Right cardiac atrium (tissue), 5 donors: ENCODE data around the gene MTA3. TPM values are rescaled to one million over a fixed set of nuclear protein-coding genes. Genes with fewer than 3 reads are reported as not detected.

ENCODE experiments used
- ATAC-seq, 2 donors: fragments of 200-7000 bp; cut with Tn5 transposase; one replicate each; pipeline versions ENCODE4 v1.8.0 to v1.9.1; 2020; ENCODE audit warnings: moderate library complexity in 2 of 2, mild to moderate bottlenecking in 1 of 2
- DNase-seq, 3 donors: peaks; one replicate each; pipeline ENCODE4 v3.0.0-alpha.2; 2020
- H3K27ac ChIP-seq: one replicate; pipeline ENCODE4 v1.5.1; 2013; ENCODE audit warnings: mild to moderate bottlenecking, low read length, control low read depth, moderate library complexity
- H3K27me3 ChIP-seq: one replicate; pipeline ENCODE4 v1.6.1; 2013; ENCODE audit not compliant: control insufficient read depth, insufficient read depth
- H3K4me1 ChIP-seq: one replicate; pipeline ENCODE4 v1.6.1; 2013; ENCODE audit warnings: low read length; ENCODE audit not compliant: control insufficient read depth, insufficient read depth
- H3K4me3 ChIP-seq: one replicate; pipeline ENCODE4 v1.5.1; 2013; ENCODE audit warnings: low read length, control low read depth
- H3K9me3 ChIP-seq: one replicate; pipeline ENCODE4 v1.6.1; 2013; ENCODE audit warnings: low read length; ENCODE audit not compliant: control insufficient read depth
- WGBS: extraction: QIAGEN DNeasy Blood & Tissue Kit; methylation state at CpG from one replicate; pipeline ENCODE4 v1.1.7; 2013; 5-methylcytosine and 5-hydroxymethylcytosine counted together
- intact Hi-C, 4 donors: fragments of 100-400 bp; cut with DNase I; formaldehyde crosslinking; loops; one replicate each; pipeline versions ENCODE4 v1.11.0 to v1.14.0; 2022 to 2023
- polyA plus RNA-seq: library from polyadenylated mRNA; stranded (reverse); fragments of 200-250 nt; gene quantifications from one replicate; pipeline ENCODE4 v1.2.3, GENCODE V29; 2013
- total RNA-seq, 4 donors: library from RNA; stranded (reverse); fragmentation: NEBNext Ultra II Directional; extraction: Animal tissue kit (Norgen Biotek cat#: 25700); gene quantifications; one replicate each; pipeline ENCODE4 v1.2.1, GENCODE V29; 2021
- donor health status: healthy with polysubstance abuse.
- donor health status: DM: no; HTN: yes; CAD: no.
- donor health status: DM: no; HTN: no; CAD: no.
- donor health status: DM: no; HTN: yes; CAD: no; lungs with severe emphysema.
- donor health status: DM: yes; HTN: yes; CAD: no.

MTA3 gene
- total and polyA plus RNA-seq, 5 donors: 24.6 to 31.0 (median 27.6) TPM

DNA sequence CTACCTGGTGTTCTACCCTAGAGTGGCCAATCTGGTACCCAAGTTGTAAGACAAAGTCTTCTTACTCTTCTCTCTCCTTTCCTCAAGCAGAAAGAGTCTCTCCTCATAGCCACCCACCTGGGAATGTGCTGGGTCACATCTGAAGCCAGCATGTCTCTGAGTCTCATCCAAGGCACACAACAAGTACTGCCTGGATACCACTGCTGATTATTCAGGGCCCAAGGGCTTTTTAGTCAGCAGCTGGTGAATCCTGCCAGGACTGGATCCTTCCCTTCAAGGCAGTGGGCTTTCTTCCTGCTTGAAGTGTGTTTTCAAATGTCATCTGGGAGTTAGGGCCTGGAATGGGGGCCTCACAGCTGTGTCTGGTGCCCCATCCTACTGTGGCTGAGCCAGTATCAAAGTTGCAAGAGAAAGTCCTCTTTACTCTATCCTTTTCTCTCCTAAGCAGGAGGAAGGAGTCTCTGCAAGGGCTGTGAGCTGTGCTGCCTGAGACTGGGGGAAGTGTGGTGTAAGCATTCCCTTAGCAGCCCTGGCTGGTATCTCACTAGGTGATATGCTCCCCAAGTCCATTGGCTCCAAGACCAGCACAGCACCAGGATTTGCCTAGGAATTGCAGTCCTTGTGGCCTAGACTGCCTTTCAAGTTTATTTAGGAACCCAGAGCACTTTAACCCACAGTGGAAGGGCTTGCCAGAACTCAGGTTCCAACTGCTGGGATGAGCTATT is 168.3 kb downstream of the MTA3 start:
- DNase-seq (no peak), ATAC-seq (no peak)
- H3K4me1 ChIP-seq: no peaks in the 10 kb centered on the region
- H3K9me3 ChIP-seq: no peaks in the 10 kb centered on the region
- no peaks in the 10 kb centered on the region for H3K27me3 ChIP-seq
- H3K4me3 ChIP-seq: no peak overlapping the region
- no peak overlapping the region for H3K27ac ChIP-seq
- intact Hi-C loops: no loop called here

DNA sequence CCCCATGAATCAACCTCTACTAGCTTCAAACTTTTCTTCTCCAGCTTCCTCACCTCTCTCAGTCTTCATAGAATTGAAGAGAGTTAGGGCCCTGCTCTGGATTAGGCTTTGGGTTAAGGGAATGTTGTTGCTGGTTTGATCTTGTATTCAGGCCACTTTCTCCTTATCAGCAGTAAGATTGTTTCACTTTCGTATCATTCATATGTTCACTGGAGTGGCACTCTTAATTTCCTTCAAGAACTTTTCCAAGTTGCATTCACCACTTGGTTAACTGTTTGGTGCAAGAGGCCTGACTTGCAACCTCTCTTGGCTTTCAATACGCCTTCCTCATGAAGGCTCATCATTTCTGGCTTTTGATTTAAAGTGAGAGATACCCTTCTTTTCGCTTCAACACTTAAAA is 172.7 kb downstream of the MTA3 start:
- intact Hi-C loops: no loop called here
- Histone ChIP-seq H3K4me3 (no peak overlapping the region), H3K27me3 (no peaks in the 10 kb centered on the region), H3K27ac (no peak overlapping the region), H3K4me1 (no peaks in the 10 kb centered on the region), H3K9me3 (no peaks in the 10 kb centered on the region)
- DNase-seq (no peak), ATAC-seq (no peak)
- WGBS: 79% methylated on average over 3 of the region's 3 CpGs

- Histone ChIP-seq H3K4me1 (no peaks in the 10 kb centered on the region), H3K27ac (no peak overlapping the region), H3K27me3 (no peaks in the 10 kb centered on the region), H3K4me3 (no peak overlapping the region), H3K9me3 (no peaks in the 10 kb centered on the region)
- no peak for DNase-seq
- no peak for ATAC-seq
- WGBS: 75% methylated on average over 2 of the region's 2 CpGs
- intact Hi-C loops: no loop called here
Measured at GRCh38 chr2:42742740-42743658, 174.6 kb downstream of the MTA3 start.

- H3K4me1 ChIP-seq: no peaks in the 10 kb centered on the region
- no peak overlapping the region for H3K27ac ChIP-seq
- H3K9me3 ChIP-seq: no peaks in the 10 kb centered on the region
- ATAC-seq: no peak
- H3K27me3 ChIP-seq: no peaks in the 10 kb centered on the region
- no peak overlapping the region for H3K4me3 ChIP-seq
- no peak for DNase-seq
- intact Hi-C loops: no loop called here
- WGBS: 89% methylated on average over 1 of the region's 1 CpG
Measured at GRCh38 chr2:42743659-42743990, 175.2 kb downstream of the MTA3 start.

DNA sequence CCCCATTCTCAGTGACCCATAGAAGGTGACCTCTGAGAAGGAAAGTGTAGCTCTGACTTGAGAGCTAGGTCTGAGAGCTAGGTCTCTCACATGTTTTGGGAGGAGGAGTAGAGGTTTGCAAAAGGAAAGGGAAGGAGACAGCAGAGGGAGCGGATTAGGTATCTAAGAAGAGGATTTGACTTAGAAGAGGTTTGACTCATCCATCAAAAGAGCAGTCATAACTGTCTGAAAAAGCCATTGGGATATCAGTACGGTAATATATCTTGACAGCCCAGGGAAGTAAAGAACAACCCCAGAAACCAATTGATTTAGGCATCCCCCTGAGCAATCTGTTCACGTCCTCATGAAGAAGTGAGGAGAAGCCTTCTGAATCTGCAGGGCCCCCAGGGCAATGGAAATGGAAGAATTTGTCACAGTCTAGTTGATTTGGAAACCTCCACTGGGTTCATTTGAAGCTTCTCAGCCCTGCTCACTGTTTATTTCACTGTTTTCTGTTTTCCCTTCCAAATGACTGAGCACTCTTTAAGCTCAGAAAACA is 176.2 kb downstream of the MTA3 start:
- intact Hi-C loops: no loop called here
- Histone ChIP-seq H3K4me1 (no peaks in the 10 kb centered on the region), H3K4me3 (no peak overlapping the region), H3K9me3 (no peaks in the 10 kb centered on the region), H3K27me3 (no peaks in the 10 kb centered on the region), H3K27ac (no peak overlapping the region)
- 97% methylated on average over 3 of the region's 3 CpGs for WGBS
- no peak for ATAC-seq
- DNase-seq: no peak

GRCh38 chr2:42747422-42747821 is 179.0 kb downstream of the MTA3 start:
- H3K27ac ChIP-seq: no peak overlapping the region
- no peaks in the 10 kb centered on the region for H3K27me3 ChIP-seq
- no peak overlapping the region for H3K4me3 ChIP-seq
- DNase-seq (no peak), ATAC-seq (no peak)
- H3K4me1 ChIP-seq: no peaks in the 10 kb centered on the region
- WGBS: 98% methylated on average over 3 of the region's 3 CpGs
- H3K9me3 ChIP-seq: no peaks in the 10 kb centered on the region
- intact Hi-C loops: no loop called here

DNA sequence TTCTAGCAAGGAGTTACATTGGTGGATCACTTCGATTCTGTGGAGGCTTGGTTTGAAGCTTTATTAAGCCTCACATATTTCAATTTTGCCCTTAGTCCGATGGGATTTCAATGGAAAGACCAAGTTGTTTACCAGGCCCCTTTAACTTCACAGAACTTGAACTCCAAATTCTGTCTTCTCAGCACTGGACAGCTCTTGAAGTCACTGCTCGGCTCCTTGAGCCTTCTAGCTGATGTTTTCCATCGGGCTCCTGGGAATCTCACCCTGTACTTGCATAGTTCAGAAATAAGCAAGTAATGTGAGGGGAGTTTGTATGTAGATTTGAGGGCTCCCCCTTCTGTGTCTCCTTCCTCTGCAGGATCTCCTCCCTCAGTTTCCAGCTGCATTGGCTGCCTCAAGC is 180.4 kb downstream of the MTA3 start:
- Histone ChIP-seq H3K27me3 (no peaks in the 10 kb centered on the region), H3K27ac (no peak overlapping the region), H3K4me1 (no peaks in the 10 kb centered on the region), H3K9me3 (no peaks in the 10 kb centered on the region), H3K4me3 (no peak overlapping the region)
- WGBS: 89% methylated on average over 4 of the region's 4 CpGs
- intact Hi-C loops: no loop called here
- no peak for DNase-seq
- no peak for ATAC-seq

DNA sequence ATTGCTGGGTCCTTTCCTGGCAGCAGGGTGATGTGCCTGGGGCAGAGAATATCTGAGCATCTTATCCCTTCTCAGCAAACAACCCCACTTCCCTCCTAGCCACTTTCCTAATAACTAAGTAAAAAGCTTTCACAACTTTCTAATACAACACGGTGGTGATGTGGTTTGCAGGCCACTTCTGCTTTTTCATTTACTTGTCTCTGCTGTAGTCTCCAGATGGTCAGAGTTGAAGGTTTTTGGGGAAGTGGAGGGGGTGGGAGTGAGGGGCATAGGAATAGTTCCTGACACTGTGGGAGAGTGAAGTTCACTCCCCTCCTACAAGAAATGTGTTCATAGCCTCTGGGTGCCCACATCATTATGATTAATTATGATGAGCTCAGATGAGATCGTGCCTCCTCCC is 183.9 kb downstream of the MTA3 start:
- DNase-seq (no peak), ATAC-seq (peak; percentile 25 to 34)
- intact Hi-C loops: no loop called here
- no peaks in the 10 kb centered on the region for H3K27me3 ChIP-seq
- 76% methylated on average over 2 of the region's 2 CpGs for WGBS
- no peaks in the 10 kb centered on the region for H3K9me3 ChIP-seq
- H3K27ac ChIP-seq: no peak overlapping the region
- peaks cover 8% of the 10 kb centered on the region for H3K4me1 ChIP-seq
- no peak overlapping the region for H3K4me3 ChIP-seq

DNA sequence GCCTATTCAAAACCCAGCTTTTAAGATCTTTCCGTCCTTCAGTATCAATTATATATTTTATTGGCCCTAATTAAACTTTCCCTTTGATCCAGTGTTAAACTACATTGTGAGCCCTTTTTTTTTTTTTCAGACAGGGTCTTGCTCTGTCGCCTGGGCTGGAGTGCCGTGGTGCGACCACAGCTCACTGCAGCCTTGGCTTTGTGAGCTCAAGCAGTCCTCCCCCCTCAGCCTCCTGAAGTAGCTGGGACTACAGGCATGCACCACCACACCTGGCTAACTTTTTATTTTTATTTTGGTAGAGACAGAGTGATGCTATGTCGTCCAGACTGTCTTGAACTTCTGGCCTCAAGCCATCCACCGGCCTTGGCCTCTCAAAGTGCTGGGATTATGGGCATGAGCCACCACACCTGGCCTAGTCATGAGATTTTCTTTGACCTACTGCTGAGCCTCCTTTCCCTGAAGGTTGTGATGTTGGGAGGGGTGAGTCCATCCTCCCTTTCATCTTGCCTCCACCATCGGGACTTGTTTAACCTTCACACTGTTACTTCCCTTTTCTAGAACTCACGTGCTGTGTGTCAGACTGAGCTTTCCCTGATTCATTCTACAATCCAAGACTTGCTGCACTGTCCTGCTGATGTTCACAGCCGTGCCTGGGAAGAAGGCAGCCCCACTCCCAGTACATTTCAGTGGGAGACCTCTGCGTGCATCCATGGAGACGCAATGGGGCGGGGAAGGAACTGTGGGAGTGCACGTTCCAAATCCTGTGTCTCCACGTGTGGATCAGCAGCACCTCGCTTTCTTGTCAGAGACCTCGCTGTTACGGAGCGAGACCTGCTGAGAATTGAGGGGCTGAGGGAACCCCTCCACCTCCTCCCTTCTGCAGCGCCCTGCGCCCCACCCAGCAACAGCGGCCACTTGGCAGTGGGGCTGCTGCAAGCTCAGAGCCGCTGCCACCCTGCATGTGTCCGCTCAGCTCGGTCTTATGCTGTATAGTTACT is 184.7 kb downstream of the MTA3 start:
- Histone ChIP-seq H3K9me3 (no peaks in the 10 kb centered on the region), H3K27ac (no peak overlapping the region), H3K4me3 (no peak overlapping the region), H3K27me3 (no peaks in the 10 kb centered on the region), H3K4me1 (peaks cover 8% of the 10 kb centered on the region)
- WGBS: 88% methylated on average over 24 of the region's 24 CpGs
- DNase-seq (no peak), ATAC-seq (no peak)
- intact Hi-C loops: no loop called here

GRCh38 chr2:42754021-42754775 is 185.8 kb downstream of the MTA3 start:
- Histone ChIP-seq H3K4me3 (no peak overlapping the region), H3K4me1 (peaks cover 8% of the 10 kb centered on the region), H3K9me3 (no peaks in the 10 kb centered on the region), H3K27ac (peak overlapping the region; percentile 25), H3K27me3 (no peaks in the 10 kb centered on the region)
- ATAC-seq: peak; percentile 52 to 54
- intact Hi-C loops: no loop called here
- 50% methylated on average over 11 of the region's 11 CpGs for WGBS
- DNase-seq: peak in 1 of 3 donors; percentile 65
